ENCODE measurements around the gene GPR137.

DNA sequence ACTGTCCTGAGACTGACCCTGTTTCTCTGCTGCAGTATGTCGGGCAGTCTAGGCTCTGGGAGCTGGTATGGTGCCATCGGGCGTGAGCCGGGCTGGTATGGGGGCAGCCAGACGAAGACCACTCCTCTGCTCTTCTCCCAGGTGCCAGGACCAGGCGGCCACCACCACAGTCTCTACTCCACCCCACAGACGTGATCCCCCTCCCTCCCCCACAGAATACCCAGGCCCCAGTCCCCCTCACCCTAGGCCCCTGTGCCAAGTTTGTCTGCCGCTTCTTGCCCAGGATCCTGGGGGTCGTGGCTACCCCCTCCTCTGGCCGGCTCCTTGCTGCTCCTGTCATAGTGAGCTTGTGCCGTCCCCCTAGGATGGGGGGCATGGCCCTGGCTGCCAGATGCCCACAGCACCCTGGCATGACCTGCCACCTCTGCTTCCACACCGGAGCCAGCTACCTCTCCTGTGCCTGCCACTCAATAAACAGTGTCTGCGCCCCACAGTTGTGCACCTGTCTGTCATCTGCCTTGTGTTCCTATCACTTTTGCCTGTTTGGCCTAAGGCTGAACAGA lies 3.4 kb downstream of the GPR137 start:
- TF ChIP-seq RAD21 (IDR thresholded peaks at IDR 0.05; ENCODE audit: low read depth) (no peak), TEAD4 (IDR thresholded peaks at IDR 0.05) (no peak)
- TF ChIP-seq, protein P1, sequence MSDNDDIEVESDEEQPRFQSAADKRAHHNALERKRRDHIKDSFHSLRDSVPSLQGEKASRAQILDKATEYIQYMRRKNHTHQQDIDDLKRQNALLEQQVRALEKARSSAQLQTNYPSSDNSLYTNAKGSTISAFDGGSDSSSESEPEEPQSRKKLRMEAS (IDR thresholded peaks at IDR 0.05) = no peak
